Stimulated activated CD8-positive, alpha-beta memory T cell treated with anti-CD3 and anti-CD28 coated beads, Interleukin-12 subunit alpha, Interleukin-12 subunit beta, amount 100 ng/mL, for 1 hour (primary cell): ENCODE data around the gene COP1.
"Not testable (repeated sequence)": the region's sequence is repeated elsewhere in the genome, so short reads cannot be mapped to it uniquely, and the experiment has no call there.

ENCODE experiments used
- DNase-seq: peaks from one replicate; pipeline ENCODE4 v3.0.0-alpha.2; 2020; ENCODE audit warnings: low read depth

Gene COP1

DNA sequence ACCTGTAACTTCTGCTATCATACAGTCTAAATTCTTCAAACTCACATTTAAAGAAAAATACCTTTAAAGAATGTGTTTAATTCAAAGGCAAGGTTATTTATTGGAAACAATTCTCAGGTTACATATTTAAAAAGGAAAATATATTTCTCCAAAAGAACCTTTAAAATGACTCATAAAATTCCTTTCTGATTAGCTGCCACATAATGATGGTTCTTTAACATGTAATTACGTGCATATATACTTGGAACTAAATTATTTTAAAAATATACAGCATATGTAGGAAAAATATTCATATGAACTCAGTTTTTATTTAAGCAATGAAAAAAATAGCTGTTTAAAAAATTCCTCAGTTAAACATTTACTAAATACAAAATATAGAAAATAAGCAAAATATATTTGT is 173.6 kb downstream of the COP1 start:
- DNase-seq: no peak

DNA sequence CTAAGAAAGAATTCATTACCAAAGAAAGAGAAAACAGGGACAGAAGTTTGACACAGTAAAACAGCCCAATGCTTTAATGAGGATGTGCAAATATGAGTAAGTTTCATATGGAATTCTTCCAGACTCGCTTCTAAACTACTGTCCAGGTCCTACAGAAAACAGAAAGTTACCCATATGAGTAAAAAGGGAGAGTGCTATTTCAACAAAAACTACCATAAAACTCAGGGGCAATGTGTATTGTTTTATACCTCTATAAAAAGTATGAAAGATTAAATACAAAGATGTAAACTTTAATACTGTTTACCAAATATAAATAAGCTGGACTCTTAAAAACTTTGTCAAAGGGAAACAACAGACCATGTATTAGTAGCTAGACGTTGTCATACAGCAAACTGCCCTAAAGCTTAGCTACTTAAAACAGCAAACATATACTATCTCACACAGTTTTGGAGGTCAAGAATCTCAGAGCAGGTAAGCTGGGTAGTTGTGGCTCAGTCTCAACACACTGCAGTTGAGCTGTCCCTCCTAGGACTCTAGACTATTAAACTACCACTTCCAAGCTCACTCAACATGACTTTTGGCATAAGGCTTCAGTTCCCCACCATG is 174.9 kb downstream of the COP1 start:
- no peak for DNase-seq

DNA sequence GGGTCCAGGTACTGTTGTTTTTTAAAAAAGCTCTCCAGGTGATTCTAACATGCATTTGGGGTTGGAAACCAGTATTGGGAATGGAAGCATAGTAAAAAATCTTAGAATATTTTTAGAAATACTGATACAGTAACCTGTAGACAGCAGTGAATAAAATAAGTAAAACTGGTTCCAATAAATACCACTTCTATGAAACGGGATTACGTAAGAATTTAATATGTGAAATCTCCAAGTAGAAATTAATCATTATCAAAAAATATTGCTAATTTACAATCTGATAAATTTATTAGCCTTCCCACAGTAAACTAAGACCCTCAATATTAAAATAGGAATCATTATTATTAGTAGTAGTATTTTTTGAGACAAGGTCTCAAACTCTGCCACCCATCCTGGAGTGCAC is 177.5 kb downstream of the COP1 start:
- no peak for DNase-seq

DNA sequence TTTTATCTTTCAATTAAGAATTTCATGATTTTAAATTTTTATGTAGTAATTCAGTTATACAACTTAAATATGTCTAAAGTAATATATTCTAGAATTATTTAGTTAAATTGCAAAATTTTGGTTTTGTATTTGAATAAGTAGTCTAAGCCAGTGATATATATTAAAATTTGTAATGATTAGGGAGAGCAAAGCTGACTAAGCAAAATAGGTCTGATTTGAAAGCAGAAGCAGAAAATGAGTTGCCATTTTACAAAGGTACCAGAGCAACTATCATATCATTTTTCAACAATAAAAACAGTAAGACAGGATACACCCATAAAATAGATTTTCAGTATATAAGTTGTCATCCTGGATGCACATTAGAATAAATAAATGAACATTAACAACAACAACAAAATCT is 177.9 kb downstream of the COP1 start:
- DNase-seq: no peak

DNA sequence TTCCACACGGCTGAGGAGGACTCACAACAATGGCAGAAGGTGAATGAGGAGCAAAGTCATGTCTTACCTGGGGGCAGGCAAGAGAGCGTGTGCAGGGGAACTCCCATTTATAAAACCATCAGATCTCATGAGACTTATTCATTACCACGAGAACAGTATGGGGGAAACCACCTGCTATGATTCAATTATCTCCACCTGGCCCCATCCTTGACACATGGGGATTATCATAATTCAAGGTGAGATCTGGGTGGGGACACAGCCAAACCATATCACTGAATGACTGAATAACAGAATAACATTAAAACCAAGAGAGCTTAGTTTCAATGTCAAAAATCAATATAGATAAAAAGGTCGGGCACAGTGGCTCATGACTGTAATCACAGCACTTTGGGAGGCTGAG is 179.2 kb downstream of the COP1 start:
- DNase-seq: not testable (repeated sequence)

DNA sequence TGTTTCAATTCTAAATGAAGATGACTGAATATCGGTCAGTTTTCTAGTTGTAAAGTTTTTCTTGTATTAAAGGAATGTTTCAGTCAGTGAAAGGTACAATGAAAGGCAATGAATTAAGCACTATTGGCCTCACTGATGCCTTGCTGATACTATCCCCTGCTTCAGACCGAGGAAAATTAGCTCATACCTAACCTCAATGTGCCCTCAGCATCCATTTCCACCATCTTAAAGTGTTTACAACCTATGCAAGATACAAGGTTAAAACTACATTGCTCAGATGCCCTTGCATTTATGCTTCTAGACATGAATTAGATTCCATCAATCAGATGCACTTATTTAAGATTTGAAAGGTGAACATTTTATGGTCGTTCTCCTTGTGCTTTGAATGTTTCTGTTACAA is 184.5 kb downstream of the COP1 start:
- no peak for DNase-seq

DNA sequence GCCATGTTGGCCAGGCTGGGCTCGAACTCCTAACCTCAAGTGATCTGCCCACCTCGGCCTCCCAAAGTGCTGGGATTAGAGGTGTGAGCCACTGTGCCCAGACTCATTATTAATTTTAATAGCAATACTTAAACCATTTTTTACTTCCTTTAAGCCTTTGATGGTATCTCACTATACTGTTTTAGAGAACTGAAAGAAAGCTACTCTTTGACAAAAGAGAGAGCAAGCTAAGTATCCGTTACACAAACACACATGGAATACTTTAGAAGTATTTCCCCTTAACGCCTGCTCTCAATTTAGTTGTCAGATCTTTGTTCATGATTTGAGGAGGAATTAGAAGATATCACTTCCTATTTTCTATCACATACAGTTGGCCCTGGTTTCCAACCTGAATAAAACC is 189.4 kb downstream of the COP1 start:
- DNase-seq: no peak

DNA sequence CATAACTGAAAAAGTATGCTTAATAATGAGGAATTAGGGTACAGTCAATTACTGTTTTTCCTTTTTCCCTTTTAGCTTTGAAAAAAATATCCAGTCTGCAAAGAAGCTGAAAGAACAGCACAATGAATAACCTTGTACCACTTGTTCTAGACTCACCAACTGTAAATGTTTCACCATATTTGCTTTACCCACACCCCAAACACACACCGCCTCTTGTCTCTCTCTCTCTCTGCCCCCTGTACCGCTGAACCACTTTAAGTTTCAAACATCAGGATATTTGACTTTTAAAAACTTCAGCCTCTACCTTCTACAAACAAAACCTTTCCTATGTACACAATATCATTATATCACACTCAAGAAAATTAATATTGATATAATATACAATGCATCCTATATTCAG is 197.1 kb downstream of the COP1 start:
- DNase-seq: no peak

DNA sequence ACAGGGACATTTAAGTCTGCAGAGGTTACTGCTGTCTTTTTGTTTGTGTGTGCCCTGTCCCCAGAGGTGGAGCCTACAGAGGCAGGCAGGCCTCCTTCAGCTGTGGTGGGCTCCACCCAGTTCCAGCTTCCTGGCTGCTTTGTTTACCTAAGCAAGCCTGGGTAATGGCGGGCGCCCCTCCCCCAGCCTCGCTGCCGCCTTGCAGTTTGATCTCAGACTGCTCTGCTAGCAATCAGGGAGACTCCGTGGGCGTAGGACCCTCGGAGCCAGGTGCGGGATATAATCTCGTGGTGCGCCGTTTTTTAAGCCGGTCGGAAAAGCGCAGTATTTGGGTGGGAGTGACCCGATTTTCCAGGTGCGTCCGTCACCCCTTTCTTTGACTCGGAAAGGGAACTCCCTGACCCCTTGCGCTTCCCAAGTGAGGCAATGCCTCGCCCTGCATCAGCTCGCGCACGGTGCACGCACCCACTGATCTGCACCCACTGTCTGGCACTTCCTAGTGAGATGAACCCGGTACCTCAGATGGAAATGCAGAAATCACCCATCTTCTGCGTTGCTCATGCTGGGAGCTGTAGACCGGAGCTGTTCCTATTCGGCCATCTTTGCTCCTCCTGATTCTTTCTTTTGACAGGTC is 199.2 kb downstream of the COP1 start:
- DNase-seq: not testable (repeated sequence)

DNA sequence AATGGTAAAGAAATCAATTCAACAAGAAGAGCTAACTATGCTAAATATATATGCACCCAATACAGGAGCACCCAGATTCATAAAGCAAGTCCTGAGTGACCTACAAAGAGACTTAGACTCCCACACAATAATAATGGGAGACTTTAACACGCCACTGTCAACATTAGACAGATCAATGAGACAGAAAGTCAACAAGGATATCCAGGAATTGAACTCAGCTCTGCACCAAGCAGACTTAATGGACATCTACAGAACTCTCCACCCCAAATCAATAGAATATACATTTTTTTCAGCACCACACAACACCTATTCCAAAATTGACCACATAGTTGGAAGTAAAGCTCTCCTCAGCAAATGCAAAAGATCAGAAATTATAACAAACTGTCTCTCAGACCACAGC is 212.4 kb downstream of the COP1 start:
- DNase-seq: not testable (repeated sequence)

DNA sequence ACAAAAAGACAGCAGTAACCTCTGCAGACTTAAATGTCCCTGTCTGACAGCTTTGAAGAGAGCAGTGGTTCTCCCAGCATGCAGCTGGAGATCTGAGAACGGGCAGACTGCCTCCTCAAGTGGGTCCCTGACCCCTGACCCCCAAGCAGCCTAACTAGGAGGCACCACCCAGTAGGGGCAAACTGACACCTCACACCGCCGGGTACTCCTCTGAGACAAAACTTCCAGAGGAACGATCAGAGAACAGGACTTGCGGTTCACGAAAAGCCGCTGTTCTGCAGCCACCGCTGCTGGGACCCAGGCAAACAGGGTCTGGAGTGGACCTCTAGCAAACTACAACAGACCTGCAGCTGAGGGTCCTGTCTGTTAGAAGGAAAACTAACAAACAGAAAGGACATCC is 214.3 kb downstream of the COP1 start:
- DNase-seq: not testable (repeated sequence)

DNA sequence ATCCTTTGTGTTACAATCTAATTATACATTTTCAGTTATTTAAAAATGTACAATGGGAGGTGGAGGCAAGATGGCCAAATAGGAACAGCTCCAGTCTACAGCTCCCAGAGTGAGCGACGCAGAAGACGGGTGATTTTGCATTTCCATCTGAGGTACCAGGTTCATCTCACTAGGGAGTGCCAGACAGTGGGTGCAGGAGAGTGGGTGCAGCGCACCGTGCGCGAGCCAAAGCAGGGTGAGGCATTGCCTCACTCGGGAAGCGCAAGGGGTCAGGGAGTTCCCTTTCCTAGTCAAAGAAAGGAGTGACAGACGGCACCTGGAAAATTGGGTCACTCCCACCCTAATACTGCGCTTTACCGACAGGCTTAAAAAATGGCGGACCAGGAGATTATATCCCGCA is 214.9 kb downstream of the COP1 start:
- DNase-seq: not testable (repeated sequence)

DNA sequence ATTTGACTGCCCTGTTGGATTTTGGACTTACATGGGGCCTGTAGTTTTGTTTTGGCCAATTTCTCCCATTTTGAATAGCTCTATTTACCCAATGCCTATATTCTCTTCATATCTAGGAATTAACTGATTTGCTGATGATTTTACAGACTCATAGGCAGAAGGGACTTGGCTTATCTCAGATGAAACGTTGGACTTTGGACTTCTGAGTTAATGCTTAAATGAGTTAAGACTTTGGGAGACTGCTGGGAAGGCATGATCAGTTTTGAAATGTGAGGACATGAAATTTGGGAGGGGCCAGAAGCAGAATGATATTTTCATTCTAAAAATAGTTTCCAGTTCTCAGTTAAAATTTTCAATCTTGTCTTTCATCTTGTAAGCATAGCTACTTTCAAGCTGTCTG is 222.3 kb downstream of the COP1 start:
- no peak for DNase-seq

DNA sequence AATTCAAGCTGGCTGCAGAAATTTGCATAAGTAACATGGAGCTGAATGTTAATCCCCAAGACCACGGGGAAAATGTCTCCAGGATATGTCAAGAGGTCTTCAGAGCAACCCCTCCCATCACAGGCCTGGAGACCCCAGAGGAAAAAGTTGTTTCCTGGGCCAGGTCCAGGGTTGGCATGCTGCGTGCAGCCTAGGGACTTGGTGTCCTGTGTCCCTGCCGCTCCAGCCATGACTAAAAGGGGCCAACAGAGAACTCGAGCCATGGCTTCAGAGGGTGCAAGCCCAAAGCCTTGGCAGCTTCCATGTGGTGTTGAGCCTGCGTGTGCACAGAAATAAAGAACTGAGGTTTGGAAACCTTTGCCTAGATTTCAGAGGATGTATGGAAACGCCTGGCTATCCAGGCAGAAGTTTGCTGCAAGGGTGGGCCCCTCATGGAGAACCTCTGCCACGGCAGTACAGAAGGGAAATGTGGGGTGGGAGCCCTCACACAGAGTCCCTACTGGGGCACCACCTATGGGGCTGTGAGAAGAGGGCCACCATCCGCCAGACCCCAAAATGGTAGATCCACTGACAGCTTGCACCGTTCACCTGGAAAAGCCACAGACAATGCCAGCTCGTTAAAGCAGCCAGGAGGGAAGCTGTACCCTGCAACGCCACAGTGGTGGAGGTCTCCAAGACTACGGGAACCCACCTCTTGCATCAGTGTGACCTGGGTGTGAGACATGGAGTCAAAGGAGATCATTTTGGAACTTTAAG is 222.9 kb downstream of the COP1 start:
- no peak for DNase-seq

DNA sequence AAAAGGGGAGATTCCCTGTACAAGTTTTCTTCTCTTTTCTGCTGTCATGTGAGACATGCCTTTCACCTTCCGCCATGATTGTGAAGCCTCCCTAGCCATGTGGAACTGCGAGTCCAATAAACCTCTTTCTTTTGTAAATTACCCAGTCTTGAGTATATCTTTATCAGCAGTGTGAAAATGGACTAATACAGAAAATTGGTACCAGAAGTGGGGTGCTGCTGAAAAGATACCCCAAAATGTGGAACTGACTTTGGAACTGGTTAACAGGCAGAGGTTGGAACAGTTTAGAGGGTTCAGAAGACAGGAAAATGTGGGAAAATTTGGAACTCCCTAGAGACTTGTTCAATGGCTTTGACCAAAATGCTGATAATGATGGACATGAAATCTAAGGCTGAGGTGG is 223.7 kb downstream of the COP1 start:
- DNase-seq: not testable (repeated sequence)

DNA sequence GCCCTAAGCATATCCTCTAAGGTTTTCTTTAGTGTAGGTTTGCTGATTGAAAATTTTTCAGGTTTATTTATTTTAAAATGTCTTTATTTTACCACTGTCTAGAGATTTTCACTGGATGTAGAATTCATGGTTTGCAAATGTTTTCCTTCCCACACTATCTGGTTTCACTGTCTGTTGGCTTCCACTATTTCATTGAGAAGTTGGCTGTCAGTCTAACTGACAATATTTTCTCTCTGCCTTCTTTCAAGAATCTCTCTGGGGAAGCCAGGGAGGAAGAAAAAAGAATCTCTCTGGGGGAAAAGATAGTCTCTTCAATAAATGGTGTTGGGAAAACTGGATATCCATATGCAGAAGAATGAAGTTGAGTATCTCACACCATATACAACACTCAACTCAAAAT is 226.0 kb downstream of the COP1 start:
- no peak for DNase-seq

DNA sequence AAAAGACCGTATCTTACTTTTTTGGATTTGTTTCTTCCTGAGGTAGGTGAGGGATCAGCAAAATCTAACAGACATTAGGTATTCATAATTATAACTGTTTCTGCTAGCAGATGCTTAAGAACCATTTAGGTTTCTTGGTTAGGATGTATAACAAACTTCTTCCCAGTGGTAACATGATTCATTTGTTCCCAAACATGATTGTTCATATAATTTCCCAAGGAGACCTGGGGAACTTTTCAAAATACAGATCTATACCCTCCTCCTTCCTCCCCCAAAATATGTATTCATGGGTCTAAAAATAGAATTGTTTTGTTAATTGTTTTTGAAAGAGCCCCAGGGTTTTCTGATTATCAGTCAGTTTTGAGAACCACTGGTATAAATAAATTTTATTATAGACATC is 228.2 kb downstream of the COP1 start:
- DNase-seq: no peak

DNA sequence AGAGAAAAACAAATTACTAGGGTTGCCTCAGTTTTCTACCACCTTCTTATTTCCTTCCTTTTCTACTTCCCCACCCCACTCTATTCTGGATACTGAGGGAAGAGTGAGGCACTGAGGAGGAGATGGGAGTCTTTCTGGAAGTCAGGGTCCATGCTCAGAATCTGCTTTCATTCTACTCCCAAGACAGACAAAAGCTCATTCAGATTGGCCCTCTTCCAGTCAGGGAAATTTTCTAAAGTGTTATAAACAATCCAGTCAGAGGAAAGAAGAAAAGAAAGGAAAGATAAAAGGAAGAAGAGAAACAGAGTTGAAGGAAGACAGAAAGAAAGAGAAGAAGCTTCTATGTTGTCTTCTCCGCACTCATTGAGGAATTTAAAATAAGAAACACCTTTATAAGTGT is 228.6 kb downstream of the COP1 start:
- DNase-seq: no peak

DNA sequence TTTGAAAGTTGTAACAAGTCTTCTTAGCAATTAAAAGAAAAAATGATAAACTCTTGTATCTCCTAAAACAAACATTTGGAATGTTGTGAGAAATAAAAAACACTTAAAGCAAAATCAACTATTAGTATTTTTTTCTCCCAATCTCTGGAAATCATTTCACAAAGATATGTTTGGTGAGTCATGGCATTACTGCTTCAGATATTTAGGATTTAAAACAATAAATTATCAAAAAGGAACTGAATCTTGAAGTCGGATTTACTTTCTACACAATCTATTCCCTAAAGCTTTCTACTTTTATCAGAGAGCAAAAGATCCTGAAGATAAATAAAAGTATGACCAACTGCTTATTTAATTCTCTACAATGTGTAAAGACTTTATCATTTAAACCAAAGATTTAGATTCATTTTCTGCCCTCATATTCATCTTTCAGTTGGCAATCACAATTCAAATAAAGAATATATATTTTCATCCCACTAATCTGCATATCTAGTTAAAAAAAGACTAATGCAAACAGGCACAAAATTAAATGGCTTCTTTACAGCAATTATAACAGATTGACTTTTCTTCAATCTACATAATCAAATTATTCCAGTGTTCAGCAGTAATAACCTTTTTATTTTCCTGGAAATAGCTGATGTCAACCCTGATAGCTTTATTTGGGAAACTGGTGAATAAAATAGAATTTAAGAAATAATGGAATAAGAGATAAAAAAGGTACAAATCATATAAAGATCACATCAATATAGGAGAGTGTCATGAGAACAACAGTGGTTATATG is 230.0 kb downstream of the COP1 start:
- DNase-seq: no peak

DNA sequence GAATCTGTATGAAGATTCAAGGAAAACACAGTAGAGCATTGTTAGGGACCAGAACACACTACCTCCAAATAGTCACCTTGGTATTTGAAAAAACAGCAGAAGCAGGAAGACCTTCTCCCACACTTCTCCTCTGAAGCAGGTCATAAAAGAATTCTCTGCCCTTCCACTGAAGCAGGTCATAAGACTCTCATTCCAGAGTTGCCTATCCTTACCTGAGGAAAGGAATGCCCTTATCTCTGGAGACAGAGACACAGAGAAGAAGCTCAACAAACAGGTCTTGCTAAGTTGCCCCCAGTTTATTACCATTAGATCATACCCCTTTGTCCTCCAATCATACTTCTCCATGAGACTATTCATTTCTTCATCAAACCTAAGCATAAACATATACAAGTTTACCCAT is 237.9 kb downstream of the COP1 start:
- no peak for DNase-seq

DNA sequence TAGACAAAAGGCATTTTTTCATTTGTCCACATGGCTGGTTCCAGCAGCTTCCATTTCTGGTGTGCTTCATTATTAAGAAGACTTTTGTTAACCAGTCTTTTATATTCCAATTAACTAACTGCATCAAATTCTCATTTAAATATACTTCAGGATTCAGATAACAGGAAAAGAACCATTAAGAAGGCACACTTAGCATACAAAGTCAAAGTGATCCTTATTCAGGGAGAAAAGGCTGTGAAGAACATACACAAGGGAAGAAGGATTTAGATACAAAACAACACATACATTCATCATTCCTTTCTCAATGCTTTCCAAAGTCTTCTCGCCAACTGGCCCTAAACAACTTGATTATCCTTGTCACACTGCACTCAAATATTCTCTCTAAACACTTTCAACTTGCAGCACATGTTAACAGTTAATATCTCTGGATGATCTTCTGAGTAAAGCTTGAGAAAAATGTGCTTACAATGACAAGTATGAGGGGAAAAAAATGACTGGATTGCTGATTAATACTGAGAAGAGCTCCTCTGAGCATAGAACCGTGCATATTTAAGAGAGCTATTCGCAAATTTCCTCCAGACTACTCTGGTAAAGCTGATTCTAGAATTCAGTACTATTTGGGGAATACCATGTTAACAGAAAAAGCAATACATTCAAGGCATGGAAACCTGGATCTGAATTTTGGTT is 238.5 kb downstream of the COP1 start:
- DNase-seq: no peak

DNA sequence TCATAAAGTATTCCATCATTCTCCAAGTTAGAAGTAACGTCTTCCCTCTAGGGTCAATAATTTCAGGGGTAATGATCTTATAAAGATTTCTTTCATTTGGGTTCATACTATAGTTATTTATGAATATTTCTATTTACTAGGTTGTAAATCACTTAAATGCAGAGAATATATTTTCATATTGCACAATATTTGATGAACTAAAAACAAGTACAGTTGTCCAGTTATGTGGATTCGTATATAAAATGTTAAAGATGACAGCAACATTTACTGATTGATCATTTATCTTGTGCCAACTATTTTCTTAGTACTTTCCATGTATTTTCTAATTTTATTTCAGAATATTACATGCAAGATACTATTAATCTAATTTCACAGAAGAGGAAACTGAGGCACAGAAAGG is 243.3 kb downstream of the COP1 start:
- DNase-seq: no peak
